PC-3 (cell line): Measurements from ENCODE around the gene KIAA1549. TPM values are rescaled to one million over a fixed set of nuclear protein-coding genes. Genes with fewer than 3 reads are reported as not detected.

Experiments
- ATAC-seq: fragments of 200-7000 bp; cut with Tn5 transposase; 2 replicates; pipeline ENCODE4 v1.9.1; 2020; ENCODE audit warnings: mild to moderate bottlenecking, moderate library complexity
- BruUV-seq: library from RNA; stranded (reverse); fragments of 400-500 nt; replicated peaks from 2 replicates; lab custom pipeline; 2021; lab: Mats Ljungman, UMichigan
- CTCF ChIA-PET: fragments of 300-600 bp; sonication (Branson Sonifier 250); formaldehyde crosslinking; loops from one replicate; lab custom pipeline; 2022; ENCODE audit warnings: antibody characterized with exemption; lab: Charles Lee
- POLR2A ChIA-PET: fragments of 300-600 bp; sonication (Branson Sonifier 250); formaldehyde crosslinking; loops from one replicate; lab custom pipeline; 2022; ENCODE audit warnings: antibody characterized with exemption; ENCODE audit not compliant: unreplicated experiment; lab: Charles Lee
- DNase-seq: peaks from one replicate; pipeline ENCODE4 v3.0.0-alpha.2; 2015
- H2AFZ ChIP-seq: fragments of 300-600 bp; sonication (generic); 2 replicates; pipeline ENCODE4 v1.6.0; 2016; ENCODE audit warnings: antibody characterized with exemption, low read length
- H3F3A ChIP-seq: fragments of 300-600 bp; sonication (generic); one replicate; pipeline ENCODE4 v1.6.0; 2017; ENCODE audit warnings: antibody characterized with exemption, low read length, control low read depth, mild to moderate bottlenecking; ENCODE audit not compliant: unreplicated experiment
- H3K27ac ChIP-seq: fragments of 300-600 bp; sonication (generic); 2 replicates; pipeline ENCODE4 v1.5.1; 2016; ENCODE audit warnings: mild to moderate bottlenecking, low read length
- H3K27me3 ChIP-seq: fragments of 300-600 bp; sonication (generic); 2 replicates; pipeline ENCODE4 v1.6.1; 2016; ENCODE audit warnings: low read length, mixed read lengths
- H3K36me3 ChIP-seq: fragments of 300-600 bp; sonication (generic); 2 replicates; pipeline ENCODE4 v1.6.1; 2016; ENCODE audit warnings: low read depth, mixed run types, low read length, mixed read lengths
- H3K4me1 ChIP-seq: fragments of 300-600 bp; sonication (generic); 2 replicates; pipeline ENCODE4 v1.5.1; 2016; ENCODE audit warnings: low read length; ENCODE audit not compliant: insufficient read depth
- H3K4me2 ChIP-seq: fragments of 300-600 bp; sonication (generic); 2 replicates; pipeline ENCODE4 v1.6.0; 2016; ENCODE audit warnings: low read length
- H3K4me3 ChIP-seq: fragments of 300-600 bp; sonication (generic); 2 replicates; pipeline ENCODE4 v1.5.1; 2016; ENCODE audit warnings: mild to moderate bottlenecking, low read length, mixed read lengths
- H3K79me2 ChIP-seq: fragments of 300-600 bp; sonication (generic); 2 replicates; pipeline ENCODE4 v1.6.1; 2017; ENCODE audit warnings: low read length, mixed read lengths
- H3K9ac ChIP-seq: fragments of 300-600 bp; sonication (generic); 2 replicates; pipeline ENCODE4 v1.6.0; 2016; ENCODE audit warnings: mild to moderate bottlenecking, low read length
- H3K9me2 ChIP-seq: fragments of 300-600 bp; sonication (generic); replicated peaks from 2 replicates; pipeline ENCODE4 v1.6.1; 2016; ENCODE audit warnings: mixed run types, low read length, mixed read lengths
- H3K9me3 ChIP-seq: fragments of 300-600 bp; sonication (generic); 2 replicates; pipeline ENCODE4 v1.6.1; 2016; ENCODE audit warnings: low read length, mixed read lengths
- H4K20me1 ChIP-seq: fragments of 300-600 bp; sonication (generic); 2 replicates; pipeline ENCODE4 v1.6.1; 2016; ENCODE audit warnings: low read length, mixed read lengths
- EZH2 ChIP-seq: fragments of 300-600 bp; sonication (generic); IDR thresholded peaks from one replicate; pipeline ENCODE4 v1.6.1; 2017; ENCODE audit warnings: antibody characterized with exemption, mild to moderate bottlenecking, low read length; ENCODE audit not compliant: unreplicated experiment
- EZH2phosphoT487 ChIP-seq: fragments of 300-600 bp; sonication (generic); IDR thresholded peaks from 2 replicates; pipeline ENCODE4 v1.6.1; 2018; ENCODE audit warnings: mild to moderate bottlenecking, antibody characterized with exemption, low read length, borderline replicate concordance
- intact Hi-C: fragments of 100-400 bp; cut with micrococcal nuclease; formaldehyde crosslinking; loops from 2 replicates; pipeline ENCODE4 v1.9.0; 2023
- total RNA-seq: library from RNA; depleted of rRNA; stranded (reverse); fragments of >200 nt; gene quantifications from 2 replicates; pipeline ENCODE4 v1.2.3, GENCODE V29; 2014
- TF ChIP-seq, protein P1 (sequence below): fragments of 300-600 bp; sonication (generic); conservative IDR thresholded peaks from 2 replicates; pipeline ENCODE4 v1.5.1; 2017; ENCODE audit warnings: antibody characterized with exemption, low read depth, mild to moderate bottlenecking, low read length

Gene KIAA1549
- total RNA-seq, 1 experiment from 2014 or later: 8.2 TPM

GRCh38 chr7:138885383-138886147 is 95.6 kb downstream of the KIAA1549 start:
- Histone ChIP-seq H3K4me3 (no peak overlapping the region), H3K4me1 (peaks cover 25% of the 10 kb centered on the region), H3K27ac (peak overlapping the region; percentile 43), H4K20me1 (no peaks in the 10 kb centered on the region), H3K9ac (peak overlapping the region; percentile 46; the same call in 1 of the 2 replicates), H3K4me2 (no peak overlapping the region), H3K27me3 (no peaks in the 10 kb centered on the region), H3K9me3 (no peaks in the 10 kb centered on the region), H3K36me3 (peaks cover 6% of the 10 kb centered on the region; the same call in 1 of the 2 replicates), H3K79me2 (peaks cover 11% of the 10 kb centered on the region), H2AFZ (no peak overlapping the region), H3F3A (peaks cover 9% of the 10 kb centered on the region), H3K9me2 (no peaks in the 10 kb centered on the region)
- POLR2A ChIA-PET: no interaction called here
- CTCF ChIA-PET: interaction anchor here (1.1 to 1.2 kb wide), 8 partner anchors 8 to 146 kb away, joined by 3 to 16 read pairs (median 6); no protein-coding TSS in a partner anchor
- DNase-seq: peak; percentile 34
- BruUV-seq: no TSS peak
- intact Hi-C loops: loop anchor here (2.0 kb wide), 1 partner anchor 189 kb away; no protein-coding TSS in a partner anchor
- TF ChIP-seq EZH2phosphoT487: no peak
- no peak for TF ChIP-seq EZH2
- TF ChIP-seq, protein P1, sequence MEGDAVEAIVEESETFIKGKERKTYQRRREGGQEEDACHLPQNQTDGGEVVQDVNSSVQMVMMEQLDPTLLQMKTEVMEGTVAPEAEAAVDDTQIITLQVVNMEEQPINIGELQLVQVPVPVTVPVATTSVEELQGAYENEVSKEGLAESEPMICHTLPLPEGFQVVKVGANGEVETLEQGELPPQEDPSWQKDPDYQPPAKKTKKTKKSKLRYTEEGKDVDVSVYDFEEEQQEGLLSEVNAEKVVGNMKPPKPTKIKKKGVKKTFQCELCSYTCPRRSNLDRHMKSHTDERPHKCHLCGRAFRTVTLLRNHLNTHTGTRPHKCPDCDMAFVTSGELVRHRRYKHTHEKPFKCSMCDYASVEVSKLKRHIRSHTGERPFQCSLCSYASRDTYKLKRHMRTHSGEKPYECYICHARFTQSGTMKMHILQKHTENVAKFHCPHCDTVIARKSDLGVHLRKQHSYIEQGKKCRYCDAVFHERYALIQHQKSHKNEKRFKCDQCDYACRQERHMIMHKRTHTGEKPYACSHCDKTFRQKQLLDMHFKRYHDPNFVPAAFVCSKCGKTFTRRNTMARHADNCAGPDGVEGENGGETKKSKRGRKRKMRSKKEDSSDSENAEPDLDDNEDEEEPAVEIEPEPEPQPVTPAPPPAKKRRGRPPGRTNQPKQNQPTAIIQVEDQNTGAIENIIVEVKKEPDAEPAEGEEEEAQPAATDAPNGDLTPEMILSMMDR: peak; percentile 36; the same call in 1 of the 2 replicates
- no peak for ATAC-seq

DNA sequence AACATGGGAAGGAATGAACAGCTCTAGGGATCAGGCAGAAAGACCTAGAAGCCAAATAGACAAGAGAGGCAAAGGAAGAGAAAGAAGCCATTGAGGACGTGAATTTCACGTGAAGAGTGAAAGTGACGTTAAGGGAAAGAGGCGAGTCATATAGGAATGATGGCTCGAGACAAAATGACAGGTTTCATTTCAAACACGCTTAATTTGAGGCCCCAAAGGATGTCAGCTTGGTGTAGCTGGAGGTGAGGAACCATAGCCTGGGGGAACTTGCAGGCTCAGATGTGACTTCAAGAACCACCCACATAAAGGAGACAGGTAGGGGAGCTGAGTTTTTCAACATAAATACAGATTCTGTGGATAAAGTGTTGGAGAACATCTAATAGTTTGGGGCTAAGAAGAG is 98.9 kb downstream of the KIAA1549 start:
- intact Hi-C loops: no loop called here
- Histone ChIP-seq H3K27me3 (no peaks in the 10 kb centered on the region), H3K9me3 (no peaks in the 10 kb centered on the region), H3K79me2 (no peaks in the 10 kb centered on the region), H3K4me3 (no peak overlapping the region), H4K20me1 (no peaks in the 10 kb centered on the region), H3K4me1 (peaks cover 14% of the 10 kb centered on the region), H2AFZ (no peak overlapping the region), H3K9me2 (no peaks in the 10 kb centered on the region), H3K9ac (no peak overlapping the region), H3K4me2 (no peak overlapping the region), H3K27ac (no peak overlapping the region), H3F3A (no peaks in the 10 kb centered on the region), H3K36me3 (peaks cover 12% of the 10 kb centered on the region; the same call in 1 of the 2 replicates)
- CTCF ChIA-PET: no interaction called here
- TF ChIP-seq EZH2phosphoT487 (no peak), EZH2 (no peak)
- TF ChIP-seq, protein P1: no peak
- no peak for ATAC-seq
- BruUV-seq: no TSS peak
- DNase-seq: no peak
- POLR2A ChIA-PET: no interaction called here
